Neutrophil (primary cell): ENCODE measurements around the gene ZFP90.

Experiments used
- H3K27ac ChIP-seq: fragments of 200-600 bp; sonication (generic); 2 replicates; pipeline ENCODE4 v1.5.1; 2016; ENCODE audit warnings: mild to moderate bottlenecking, moderate library complexity
- H3K27me3 ChIP-seq: fragments of 200-600 bp; sonication (generic); 2 replicates; pipeline ENCODE4 v1.6.0; 2016; ENCODE audit warnings: mild to moderate bottlenecking
- H3K36me3 ChIP-seq: fragments of 200-600 bp; sonication (generic); 2 replicates; pipeline ENCODE4 v1.5.1; 2017
- H3K4me1 ChIP-seq, 2 experiments: fragments of 200-600 bp in 1 of 2; sonication (generic) in 1 of 2; 1 replicate in 1 of 2; 2 replicates in 1 of 2; pipeline versions ENCODE4 v1.5.1 to v1.6.1; 2013 to 2016; ENCODE audit warnings: low read depth in 1 of 2, low read length in 1 of 2, mild to moderate bottlenecking in 1 of 2, moderate library complexity in 1 of 2; ENCODE audit not compliant: control insufficient read depth in 1 of 2, insufficient read depth in 1 of 2
- H3K4me3 ChIP-seq, 2 experiments: fragments of 200-600 bp in 1 of 2; sonication (generic) in 1 of 2; 1 replicate in 1 of 2; 2 replicates in 1 of 2; pipeline ENCODE4 v1.5.1; 2013 to 2016; ENCODE audit warnings: low read depth in 1 of 2, low read length in 1 of 2, mild to moderate bottlenecking in 1 of 2, moderate library complexity in 1 of 2
- H3K9me3 ChIP-seq: fragments of 200-600 bp; sonication (generic); 2 replicates; pipeline ENCODE4 v1.5.1; 2016
- CTCF ChIP-seq: fragments of 200-600 bp; sonication (generic); IDR thresholded peaks from 2 replicates; pipeline ENCODE4 v1.5.1; 2016; ENCODE audit warnings: antibody characterized with exemption

The ZFP90 gene

DNA sequence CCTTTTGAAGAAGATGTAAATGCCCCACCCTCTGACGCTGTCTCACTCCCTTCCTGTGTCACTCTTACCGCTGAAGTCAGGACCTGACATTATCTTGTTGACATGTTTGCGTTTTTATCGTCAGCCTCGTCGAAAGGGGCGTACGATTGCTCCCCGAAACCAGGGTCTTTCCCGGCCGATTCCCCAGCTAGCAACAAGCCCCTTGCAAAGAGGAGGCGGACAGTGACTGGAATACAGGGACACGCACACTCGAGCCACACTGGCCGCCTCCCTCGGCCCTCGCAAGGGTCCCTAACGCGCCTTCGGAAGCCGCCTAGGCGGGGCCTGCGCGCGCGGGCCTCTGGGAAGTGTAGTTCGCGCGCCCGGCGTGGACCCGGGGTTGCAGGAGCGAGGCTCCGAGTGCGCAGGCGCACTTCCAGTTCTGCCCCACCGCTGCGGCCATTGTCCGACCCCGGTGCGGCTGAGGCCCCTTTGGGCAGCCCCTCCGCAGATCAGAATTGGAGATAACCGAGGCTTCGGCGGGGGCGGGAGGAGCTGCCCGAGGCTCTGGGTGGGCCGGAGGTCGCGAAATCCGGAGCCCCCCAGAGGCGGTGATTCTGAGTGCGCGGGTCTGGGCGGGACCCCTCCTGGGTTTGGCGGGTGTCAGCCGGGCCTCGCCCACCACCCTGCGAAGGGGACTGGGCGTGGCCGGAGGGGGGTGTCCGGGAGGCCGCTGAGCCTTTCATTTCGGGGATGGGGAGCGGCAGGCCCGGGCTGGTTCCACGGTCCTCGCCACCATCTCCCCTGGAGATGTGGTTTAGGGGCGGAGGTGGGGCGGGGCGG lies at the start of gene ZFP90:
TSS of gene ZFP90 (plus strand) at position 412 of the 822 bp plus-strand sequence. CDS start 502 bp downstream, outside the sequence.
- Histone ChIP-seq H3K4me3 (peak within 1 kb of the TSS; percentile 82 to 89), H3K27me3 (no peaks in the 10 kb centered on the region), H3K4me1 (peaks cover 7 to 14% of the 10 kb centered on the region in 2 experiments), H3K9me3 (no peaks in the 10 kb centered on the region), H3K27ac (peak within 1 kb of the TSS; percentile 14), H3K36me3 (peaks cover 9% of the 10 kb centered on the region)
- TF ChIP-seq CTCF, result no peak

- Histone ChIP-seq H3K4me3 (no peak overlapping the region), H3K9me3 (no peaks in the 10 kb centered on the region), H3K27ac (no peak overlapping the region), H3K36me3 (no peaks in the 10 kb centered on the region), H3K27me3 (no peaks in the 10 kb centered on the region), H3K4me1 (peaks cover 0 to 5% of the 10 kb centered on the region in 2 experiments)
- TF ChIP-seq CTCF, result no peak
Observed at GRCh38 chr16:68490358-68490757, 48.7 kb upstream of the ZFP90 start.

- H3K4me1 ChIP-seq, result peaks cover 0 to 5% of the 10 kb centered on the region in 2 experiments
- H3K27ac ChIP-seq, result no peak overlapping the region
- H3K9me3 ChIP-seq, result no peaks in the 10 kb centered on the region
- H3K4me3 ChIP-seq, result no peak overlapping the region
- no peaks in the 10 kb centered on the region for H3K27me3 ChIP-seq
- no peaks in the 10 kb centered on the region for H3K36me3 ChIP-seq
- no peak for TF ChIP-seq CTCF
Observed at GRCh38 chr16:68490829-68491575, 48.1 kb upstream of the ZFP90 start.

GRCh38 chr16:68491576-68491950 lies 47.5 kb upstream of the ZFP90 start:
- no peak overlapping the region for H3K27ac ChIP-seq
- no peaks in the 10 kb centered on the region for H3K27me3 ChIP-seq
- H3K4me3 ChIP-seq, result no peak overlapping the region
- peaks cover 0 to 5% of the 10 kb centered on the region in 2 experiments for H3K4me1 ChIP-seq
- no peak for TF ChIP-seq CTCF
- no peaks in the 10 kb centered on the region for H3K36me3 ChIP-seq
- H3K9me3 ChIP-seq, result no peaks in the 10 kb centered on the region

GRCh38 chr16:68492151-68492542 lies 46.9 kb upstream of the ZFP90 start:
- no peaks in the 10 kb centered on the region for H3K27me3 ChIP-seq
- no peak for TF ChIP-seq CTCF
- H3K27ac ChIP-seq, result no peak overlapping the region
- H3K9me3 ChIP-seq, result no peaks in the 10 kb centered on the region
- H3K4me3 ChIP-seq, result no peak overlapping the region
- H3K4me1 ChIP-seq, result peaks cover 0 to 5% of the 10 kb centered on the region in 2 experiments
- H3K36me3 ChIP-seq, result no peaks in the 10 kb centered on the region
